Activated CD8-positive, alpha-beta memory T cell treated with anti-CD3 and anti-CD28 coated beads, Interleukin-2, amount 50 U/mL, for 24 hours (primary cell): Measurements from ENCODE around the gene ALPG.
"Not testable (repeated sequence)": the region's sequence is repeated elsewhere in the genome, so short reads cannot be mapped to it uniquely, and the experiment has no call there.

ENCODE experiments used
- DNase-seq: peaks from one replicate; pipeline ENCODE4 v3.0.0-alpha.2; 2020; ENCODE audit errors: extremely low read depth

The ALPG gene

DNA sequence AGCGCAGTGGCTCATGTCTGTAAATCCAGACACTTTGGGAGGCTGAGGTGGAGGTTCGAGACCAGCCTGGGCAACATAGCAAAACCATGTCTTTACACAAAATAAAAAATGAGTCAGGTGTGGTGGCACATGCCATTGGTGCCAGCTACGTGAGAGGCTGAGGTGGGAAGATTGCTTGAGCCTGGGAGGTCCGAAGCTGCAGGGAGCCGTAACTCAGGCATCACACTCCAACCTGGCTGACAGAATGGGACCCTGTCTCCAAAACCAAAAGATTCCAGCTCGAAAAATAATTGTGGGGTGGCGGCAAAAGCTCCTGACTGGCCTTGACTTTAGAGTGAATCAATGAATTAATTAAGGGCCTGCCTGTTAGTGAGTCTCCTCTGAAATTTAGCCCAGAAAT lies 29.3 kb upstream of the ALPG start:
- DNase-seq = no peak

DNA sequence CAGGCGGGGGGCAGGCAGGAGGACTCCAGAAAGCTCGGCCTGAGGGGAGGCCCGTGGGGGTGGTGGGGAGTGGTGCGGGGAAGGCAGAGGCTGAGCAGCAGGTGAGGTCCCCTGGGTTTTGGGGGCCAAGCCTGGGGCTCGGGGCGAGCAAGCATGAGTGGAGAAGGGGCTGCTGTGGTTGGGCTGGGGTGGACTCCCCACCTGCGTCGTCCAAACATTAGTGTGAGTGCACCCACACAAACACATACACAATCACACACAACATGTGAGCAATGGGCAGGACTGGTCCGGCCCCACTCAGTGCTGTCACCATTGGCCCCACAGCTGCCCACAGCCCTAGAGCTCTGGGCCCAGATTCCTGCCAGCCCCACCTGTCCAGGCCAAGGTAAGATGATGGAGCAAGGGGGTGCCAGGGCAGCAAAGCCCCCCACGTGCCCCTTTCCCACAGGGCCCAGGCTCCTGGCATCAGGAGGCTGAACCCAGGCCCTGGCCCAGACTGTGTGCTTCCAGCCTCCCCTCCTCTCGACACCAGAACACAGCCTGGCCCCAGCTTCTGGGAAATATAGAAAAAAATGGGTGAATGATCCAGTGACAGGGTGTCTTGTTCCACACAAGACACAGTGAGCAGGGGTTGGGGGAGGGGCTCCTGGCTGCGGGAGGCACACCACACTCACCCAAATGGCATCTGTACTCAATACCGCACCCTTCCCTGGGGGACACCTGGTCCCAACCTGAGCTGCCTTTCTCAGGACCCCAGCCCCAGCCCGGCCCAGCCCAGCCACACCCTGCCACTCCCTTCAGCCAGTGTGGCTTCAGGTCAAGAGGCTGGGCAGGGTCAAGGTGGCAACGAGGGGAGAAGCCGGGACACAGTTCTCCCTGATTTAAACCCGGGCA lies 28.6 kb upstream of the ALPG start:
- no peak for DNase-seq

DNA sequence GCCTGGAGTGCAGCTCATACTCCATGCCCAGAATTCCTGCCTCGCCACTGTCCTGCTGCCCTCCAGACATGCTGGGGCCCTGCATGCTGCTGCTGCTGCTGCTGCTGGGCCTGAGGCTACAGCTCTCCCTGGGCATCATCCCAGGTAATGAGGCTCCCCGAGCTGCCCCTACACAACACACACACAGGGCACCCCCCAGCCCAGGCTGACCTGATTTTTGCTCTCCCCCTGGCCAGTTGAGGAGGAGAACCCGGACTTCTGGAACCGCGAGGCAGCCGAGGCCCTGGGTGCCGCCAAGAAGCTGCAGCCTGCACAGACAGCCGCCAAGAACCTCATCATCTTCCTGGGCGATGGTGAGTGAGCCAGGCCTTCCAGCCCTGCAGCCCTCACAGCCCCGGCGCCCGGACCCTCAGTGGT lies 27.9 kb upstream of the ALPG start, which contains the start of gene ALPP:
TSS of gene ALPP (plus strand) at position 17 of the 417 bp plus-strand sequence. CDS start at position 69, 52 bp downstream.
- DNase-seq = not testable (repeated sequence)

DNA sequence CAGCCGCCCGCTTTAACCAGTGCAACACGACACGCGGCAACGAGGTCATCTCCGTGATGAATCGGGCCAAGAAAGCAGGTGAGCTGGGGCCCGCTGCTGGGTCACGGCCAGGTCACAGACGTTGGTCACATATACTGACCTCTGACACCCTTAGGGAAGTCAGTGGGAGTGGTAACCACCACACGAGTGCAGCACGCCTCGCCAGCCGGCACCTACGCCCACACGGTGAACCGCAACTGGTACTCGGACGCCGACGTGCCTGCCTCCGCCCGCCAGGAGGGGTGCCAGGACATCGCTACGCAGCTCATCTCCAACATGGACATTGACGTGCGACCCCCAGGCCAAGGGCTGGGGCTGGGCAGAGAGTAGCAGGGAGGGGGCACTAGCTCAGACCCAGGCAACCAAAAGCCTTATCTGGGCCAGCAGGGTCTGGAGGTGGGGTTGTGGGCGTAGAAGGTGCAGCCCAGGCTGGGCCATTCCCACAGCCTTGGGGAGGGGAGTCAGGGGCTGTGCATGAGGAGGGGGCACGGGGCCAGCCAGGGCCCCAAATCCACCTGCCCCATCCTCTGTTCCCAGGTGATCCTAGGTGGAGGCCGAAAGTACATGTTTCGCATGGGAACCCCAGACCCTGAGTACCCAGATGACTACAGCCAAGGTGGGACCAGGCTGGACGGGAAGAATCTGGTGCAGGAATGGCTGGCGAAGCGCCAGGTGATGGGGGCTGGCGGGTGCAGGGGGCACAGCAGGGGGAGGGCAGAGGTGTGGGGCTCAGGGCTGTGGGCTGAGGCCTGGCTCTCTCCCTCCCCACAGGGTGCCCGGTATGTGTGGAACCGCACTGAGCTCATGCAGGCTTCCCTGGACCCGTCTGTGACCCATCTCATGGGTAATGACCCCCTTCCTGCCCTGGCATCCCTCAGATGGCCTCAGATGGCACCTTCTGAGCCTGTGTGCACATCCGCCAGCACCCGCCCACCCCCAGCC lies 26.7 kb upstream of the ALPG start:
- DNase-seq = not testable (repeated sequence)

DNA sequence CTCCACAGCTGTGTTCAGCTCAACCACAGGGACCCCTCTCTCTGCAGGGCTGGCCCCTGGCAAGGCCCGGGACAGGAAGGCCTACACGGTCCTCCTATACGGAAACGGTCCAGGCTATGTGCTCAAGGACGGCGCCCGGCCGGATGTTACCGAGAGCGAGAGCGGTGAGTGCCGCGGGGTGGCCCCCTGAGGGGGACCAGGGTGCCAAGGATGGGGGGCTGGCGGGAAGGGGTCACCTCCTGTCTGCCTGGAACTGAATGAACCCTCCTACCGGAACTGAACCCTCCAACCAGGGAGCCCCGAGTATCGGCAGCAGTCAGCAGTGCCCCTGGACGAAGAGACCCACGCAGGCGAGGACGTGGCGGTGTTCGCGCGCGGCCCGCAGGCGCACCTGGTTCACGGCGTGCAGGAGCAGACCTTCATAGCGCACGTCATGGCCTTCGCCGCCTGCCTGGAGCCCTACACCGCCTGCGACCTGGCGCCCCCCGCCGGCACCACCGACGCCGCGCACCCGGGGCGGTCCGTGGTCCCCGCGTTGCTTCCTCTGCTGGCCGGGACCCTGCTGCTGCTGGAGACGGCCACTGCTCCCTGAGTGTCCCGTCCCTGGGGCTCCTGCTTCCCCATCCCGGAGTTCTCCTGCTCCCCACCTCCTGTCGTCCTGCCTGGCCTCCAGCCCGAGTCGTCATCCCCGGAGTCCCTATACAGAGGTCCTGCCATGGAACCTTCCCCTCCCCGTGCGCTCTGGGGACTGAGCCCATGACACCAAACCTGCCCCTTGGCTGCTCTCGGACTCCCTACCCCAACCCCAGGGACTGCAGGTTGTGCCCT lies 25.2 kb upstream of the ALPG start:
- not testable (repeated sequence) for DNase-seq

DNA sequence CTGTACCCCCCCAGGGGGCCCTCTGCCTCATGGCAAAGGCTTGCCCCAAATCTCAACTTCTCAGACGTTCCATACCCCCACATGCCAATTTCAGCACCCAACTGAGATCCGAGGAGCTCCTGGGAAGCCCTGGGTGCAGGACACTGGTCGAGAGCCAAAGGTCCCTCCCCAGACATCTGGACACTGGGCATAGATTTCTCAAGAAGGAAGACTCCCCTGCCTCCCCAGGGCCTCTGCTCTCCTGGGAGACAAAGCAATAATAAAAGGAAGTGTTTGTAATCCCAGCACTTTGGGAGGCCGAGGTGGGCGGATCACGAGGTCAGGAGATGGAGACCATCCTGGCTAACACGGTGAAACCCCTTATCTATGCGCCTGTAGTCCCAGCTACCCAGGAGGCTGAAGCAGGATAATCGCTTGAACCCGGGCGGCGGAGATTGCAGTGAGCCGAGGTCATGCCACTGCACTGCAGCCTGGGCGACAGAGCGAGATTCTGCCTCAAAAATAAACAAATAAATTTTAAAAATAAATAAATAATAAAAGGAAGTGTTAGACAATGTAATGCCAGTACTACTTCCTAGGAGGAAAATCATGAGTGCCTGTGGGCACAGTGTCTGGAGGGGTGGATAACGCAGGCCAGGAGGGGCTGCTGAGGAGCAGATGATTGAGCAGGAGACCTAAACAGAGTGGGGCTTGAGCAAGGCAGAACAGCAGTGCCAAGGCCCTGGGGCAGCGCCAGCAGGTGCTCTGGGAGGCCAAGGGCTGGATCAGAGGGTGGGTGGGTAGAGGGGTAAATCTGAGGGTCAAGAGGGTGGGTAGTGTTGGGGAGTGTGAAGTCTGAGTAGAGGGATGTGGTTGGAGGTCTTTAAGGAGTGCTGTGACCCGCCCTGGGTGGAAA lies 24.1 kb upstream of the ALPG start:
- DNase-seq = no peak

DNA sequence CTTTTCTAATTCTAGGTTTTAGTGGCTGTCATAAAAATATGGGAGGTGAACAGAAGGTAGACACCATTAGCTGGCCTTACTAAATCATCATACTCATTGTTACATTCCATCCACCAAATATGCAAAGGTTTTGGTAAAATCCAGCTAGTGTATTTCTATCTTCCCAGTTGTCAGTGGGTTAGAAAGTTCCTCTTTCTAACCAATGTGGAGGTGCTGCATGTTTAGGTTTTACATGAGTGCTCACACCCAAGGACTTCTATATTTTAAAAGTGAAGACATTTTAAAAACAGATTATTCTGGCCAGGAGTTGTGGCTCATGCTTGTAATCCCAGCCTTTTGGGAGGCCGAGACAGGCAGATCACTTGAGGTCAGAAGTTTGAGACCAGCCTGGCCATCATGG lies 22.2 kb upstream of the ALPG start:
- DNase-seq = no peak

DNA sequence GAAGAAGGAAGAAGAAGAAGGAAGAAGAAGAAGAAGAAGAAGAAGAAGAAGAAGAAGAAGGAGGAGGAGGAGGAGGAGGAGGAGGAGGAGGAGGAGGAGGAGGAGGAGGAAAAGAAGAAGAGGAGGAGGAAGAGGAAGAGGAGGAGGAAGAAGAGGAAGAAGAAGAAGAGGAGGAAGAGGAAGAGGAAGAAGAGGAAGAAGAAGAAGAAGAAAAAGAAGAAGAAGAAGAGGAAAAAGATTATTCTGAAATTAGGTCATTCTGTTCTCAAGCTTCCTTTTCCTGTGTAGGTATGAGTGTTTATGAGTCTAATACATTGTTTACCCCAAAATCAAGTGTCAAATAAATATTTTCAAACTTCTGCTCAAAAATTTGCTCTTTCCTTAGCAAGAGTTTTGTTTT lies 21.6 kb upstream of the ALPG start:
- not testable (repeated sequence) for DNase-seq

DNA sequence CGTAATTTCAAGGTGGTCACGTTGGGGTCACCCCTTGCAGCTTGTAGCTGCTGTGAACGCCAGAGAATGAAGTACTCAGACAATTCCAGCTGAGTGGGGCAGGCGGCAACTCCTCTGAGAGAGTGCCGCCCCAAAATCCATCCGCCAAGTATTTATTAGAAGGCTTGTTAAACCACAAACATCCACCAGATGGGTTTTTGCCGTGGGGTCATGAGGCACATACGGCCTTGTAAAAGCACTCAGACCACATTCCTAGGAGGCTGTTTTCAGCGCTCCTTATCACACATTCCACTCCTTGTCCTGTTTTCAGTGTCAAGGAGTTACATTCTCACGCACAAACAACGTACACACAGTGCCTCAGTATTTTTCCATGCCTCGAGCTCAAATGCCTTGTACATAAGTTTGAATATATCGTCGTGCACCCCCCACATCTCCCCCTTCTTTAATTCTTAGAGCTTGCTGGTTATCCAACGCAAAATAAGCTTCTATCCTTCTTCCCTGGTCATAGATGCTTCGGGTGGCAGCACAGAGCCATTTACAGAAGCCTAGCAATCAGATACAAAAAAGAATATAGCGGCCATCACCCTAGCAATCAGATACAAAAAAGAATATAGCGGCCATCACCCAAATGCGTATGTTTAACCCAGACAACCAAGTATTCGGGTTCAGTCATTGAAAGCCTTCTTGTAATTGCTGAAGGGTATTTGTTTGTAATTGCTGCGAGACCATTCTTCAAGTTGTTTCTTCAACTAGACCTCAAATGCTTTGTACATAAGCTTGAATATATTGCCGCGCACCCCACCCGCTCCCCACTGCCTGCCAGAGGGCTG lies 20.8 kb upstream of the ALPG start:
- DNase-seq = no peak

DNA sequence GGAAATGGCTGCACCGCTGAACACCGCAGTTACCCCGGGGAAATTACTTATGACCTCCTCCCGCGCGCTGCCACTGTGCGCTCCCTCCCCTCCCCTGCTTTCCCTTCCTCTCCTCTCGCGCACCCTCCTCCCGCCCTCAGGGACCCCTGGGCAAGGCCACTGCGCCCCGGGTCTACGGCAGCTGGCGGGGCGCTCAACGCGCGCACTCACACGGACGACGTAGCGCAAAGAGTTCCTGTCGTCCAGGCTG lies 20.2 kb upstream of the ALPG start:
- no peak for DNase-seq

DNA sequence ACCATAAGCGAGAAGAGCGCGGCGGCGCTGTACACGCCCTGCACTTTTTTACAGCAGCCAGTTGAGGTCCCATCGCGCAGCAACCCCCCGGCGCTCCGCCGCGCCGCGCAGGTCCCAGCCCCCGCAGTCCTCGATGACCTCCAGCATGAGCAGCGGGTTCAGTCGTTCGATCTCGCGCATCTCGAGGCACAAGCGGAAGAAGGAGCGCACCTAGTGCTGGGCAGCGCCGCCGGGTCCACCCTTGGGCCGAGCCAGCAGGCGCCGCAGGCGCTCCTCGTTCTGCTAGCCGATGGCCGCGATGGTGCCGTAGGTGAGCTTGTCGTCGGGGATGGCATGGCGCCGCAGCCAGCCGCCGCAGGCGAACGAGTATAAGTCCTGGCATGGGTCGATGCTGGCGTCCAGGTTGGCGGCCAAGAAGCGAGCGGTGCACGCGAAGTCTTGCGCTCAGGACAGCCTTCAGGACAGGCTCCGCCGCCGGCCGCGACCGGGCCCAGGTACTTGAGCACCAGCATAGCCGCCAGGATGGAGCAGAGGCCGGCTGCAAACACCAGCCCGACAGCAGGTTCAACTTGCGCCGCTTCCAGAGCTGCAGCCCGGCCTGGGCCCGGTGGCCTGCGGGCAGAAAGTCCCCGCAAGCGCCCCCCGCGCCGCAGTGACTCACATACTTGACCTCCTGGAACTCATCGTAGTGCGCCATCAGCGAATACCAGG lies 19.7 kb upstream of the ALPG start:
- no peak for DNase-seq

DNA sequence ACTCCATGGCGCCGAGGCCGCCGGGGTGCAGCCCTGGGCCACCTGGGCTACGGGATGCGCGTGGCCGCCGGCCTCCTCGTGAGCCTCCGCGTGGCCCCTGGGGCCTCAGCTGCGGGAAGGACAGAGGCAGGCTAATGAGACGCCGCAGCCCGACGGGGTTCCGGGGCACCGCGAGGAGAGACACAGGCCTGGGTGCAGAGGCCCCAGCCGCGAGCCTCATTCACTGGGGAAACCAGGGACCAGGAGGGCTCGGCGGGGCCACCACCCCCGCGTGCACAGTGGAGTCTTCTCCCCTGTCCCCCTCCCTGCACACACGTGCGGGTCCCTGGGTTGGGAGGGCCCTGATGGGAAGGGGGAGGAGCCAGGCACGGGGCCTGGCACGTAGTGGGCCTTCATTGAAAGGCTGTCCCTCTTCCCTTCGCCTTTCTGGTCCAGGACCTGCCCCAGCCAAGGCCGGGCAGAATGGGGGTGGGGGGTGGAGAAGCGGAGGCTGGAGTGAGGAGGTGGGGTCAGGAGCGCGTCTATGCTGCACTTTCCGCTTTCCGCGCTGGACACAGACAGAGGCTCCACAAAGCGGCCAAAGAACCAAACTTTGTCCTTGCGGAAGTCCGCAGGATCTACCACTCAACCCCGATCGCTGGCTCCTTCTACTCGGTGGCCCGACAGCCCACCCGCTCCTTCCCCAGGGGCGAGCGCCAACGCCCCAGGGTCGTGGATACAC lies 19.0 kb upstream of the ALPG start:
- no peak for DNase-seq

DNA sequence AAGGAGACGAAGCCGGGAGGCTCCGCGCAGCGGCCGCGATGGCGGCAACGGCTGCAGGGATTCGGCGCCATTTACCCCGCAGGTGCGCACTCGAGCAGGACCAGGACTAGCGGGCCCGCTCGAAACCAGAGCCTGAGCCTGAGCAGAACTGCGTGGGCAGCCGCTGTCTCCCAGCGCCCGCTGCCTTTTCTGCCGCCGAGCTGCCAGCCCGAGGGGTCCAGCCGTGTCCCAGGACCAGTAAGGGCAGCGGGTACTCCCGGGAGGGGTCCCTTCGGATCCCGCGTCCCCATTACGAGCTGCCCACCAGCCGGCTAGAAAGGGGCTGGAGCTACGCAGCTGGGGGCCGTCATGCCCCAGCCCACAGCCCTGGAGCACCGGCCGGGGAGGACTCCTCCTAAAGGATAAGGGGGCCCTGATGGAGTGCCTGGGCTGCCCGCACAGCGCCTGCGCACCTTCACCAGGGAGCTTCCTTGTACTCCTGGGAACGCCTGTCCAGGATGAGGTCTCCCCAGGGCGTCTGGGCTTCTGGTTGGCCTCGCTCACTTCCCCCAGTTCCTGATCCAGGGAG lies 18.2 kb upstream of the ALPG start:
- no peak for DNase-seq

DNA sequence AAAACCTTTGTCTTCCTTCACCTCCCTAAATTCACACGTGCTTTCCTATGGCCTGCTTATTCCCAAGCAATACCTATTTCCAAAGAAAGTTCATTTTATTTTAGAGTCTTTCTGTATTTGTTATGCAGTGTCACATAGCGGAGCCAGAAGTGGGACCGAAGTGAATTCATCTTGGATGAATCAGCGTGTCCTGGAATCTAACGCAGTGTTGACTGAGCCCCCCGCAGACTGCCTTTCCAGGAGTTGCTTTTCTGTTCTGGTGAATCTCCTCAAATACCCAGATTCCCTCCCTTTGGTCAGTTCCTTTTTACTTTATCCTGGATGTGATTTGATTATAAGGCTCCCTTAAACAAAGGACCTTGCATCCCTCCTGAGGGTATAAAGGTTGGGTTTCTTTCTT lies 17.3 kb upstream of the ALPG start:
- DNase-seq = no peak

DNA sequence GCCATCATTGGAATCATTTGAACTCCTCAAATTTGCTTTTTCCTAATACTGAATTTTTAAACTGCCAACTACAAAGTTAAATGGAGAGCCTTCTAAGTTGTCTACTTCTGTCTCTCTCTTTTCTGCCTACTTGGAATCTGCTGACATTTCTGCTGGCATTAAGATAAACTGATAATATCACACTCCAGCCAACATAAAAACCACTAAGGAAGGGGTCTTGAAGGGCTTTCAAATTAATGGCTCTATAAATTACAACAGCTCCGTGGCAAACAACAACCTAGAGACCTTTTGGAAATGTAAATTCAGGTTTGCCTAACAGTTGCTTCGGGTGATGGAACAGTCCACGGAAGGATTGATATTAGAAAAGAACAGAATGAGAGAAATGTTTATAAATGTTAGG lies 16.0 kb upstream of the ALPG start:
- DNase-seq = no peak

DNA sequence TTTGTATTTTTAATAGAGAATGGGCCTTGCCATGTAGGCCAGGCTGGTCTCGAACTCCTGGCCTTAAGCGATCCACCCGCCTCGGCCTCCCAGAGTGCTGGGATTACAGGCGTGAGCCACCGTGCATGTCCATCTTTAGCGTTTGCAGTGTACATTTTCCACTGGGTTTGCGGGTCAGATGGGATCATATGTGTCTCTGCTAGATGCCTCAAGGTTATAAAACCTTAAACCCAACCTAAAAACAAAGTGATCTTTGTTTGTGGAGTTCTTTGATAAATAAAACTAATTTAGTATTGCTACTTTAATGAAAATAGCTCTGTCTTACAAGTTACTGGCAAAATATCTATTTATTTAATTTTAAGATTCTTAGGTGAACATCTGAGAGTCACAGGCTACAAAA lies 13.1 kb upstream of the ALPG start:
- DNase-seq = no peak

DNA sequence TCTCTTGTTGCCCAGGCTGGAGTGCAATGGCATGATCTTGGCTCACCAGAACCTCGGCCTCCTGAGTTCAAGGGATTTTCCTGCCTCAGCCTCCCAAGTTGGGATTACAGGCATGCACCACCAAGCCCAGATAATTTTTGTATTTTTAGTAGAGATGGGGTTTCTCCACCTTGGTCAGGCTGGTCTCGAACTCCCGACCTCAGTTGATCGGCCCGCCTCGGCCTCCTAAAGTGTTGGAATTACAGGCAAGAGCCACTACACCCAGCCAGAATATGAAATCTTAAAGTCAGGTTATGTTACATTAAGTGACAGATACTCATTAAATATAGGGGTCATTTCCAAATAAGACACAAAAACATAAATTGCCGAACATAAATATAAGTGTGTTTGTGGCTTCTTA lies 12.2 kb upstream of the ALPG start:
- DNase-seq = not testable (repeated sequence)

DNA sequence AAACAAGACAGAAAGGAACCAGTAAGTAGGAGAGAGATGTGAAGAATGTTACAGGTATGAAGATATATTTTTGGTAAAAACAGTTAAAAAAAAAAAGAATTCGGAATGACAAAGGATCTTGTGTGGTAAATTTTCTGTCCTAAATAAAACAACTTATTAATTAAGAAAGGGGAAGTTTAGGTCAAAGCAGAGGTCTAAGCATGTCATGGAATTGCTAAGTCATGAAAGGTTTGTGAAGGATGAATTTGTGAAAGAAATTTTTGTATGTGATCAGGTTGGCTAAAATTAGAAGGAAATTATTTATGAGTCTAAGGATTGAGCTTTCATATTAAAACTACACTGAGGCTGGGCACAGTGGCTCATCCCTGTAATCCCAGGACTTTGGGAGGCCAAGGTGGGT lies 11.1 kb upstream of the ALPG start:
- DNase-seq = no peak
